H9 (cell line): ENCODE results near the gene MAML1. TPM values are rescaled to one million over a fixed set of nuclear protein-coding genes. Genes with fewer than 3 reads are reported as not detected.

Source experiments
- DNase-seq: peaks from one replicate; pipeline ENCODE4 v3.0.0-alpha.2; 2017
- H2AFZ ChIP-seq: one replicate; pipeline ENCODE4 v1.6.1; 2013; ENCODE audit warnings: mild to moderate bottlenecking, low read length, control low read depth, moderate library complexity
- H2AK5ac ChIP-seq: 2 replicates; pipeline ENCODE4 v1.6.1; 2013; ENCODE audit warnings: low read length, control low read depth, mixed read lengths; ENCODE audit not compliant: insufficient read length
- H2BK120ac ChIP-seq: one replicate; pipeline ENCODE4 v1.6.1; 2013; ENCODE audit warnings: low read depth, mild to moderate bottlenecking, low read length, control low read depth, inconsistent platforms; ENCODE audit not compliant: poor library complexity, severe bottlenecking
- H2BK12ac ChIP-seq: 2 replicates; pipeline ENCODE4 v1.6.1; 2013; ENCODE audit warnings: low read length, control low read depth, mixed read lengths, low read depth; ENCODE audit not compliant: insufficient read length
- H2BK15ac ChIP-seq: 2 replicates; pipeline ENCODE4 v1.6.1; 2013; ENCODE audit warnings: low read depth, low read length, control low read depth
- H2BK20ac ChIP-seq: one replicate; pipeline ENCODE4 v1.6.1; 2013; ENCODE audit warnings: low read depth, mild to moderate bottlenecking, low read length, control low read depth, inconsistent platforms; ENCODE audit not compliant: poor library complexity, severe bottlenecking
- H2BK5ac ChIP-seq: 2 replicates; pipeline ENCODE4 v1.6.1; 2013; ENCODE audit warnings: low read length, control low read depth, mixed read lengths; ENCODE audit not compliant: insufficient read length
- H3K14ac ChIP-seq: 2 replicates; pipeline ENCODE4 v1.6.1; 2013; ENCODE audit warnings: low read length, control low read depth; ENCODE audit not compliant: insufficient read depth
- H3K18ac ChIP-seq: 2 replicates; pipeline ENCODE4 v1.6.1; 2013; ENCODE audit warnings: low read depth, mild to moderate bottlenecking, mixed read lengths, low read length, control low read depth; ENCODE audit not compliant: insufficient read length
- H3K23ac ChIP-seq: 2 replicates; pipeline ENCODE4 v1.6.1; 2013; ENCODE audit warnings: low read length, control low read depth, mixed read lengths, low read depth; ENCODE audit not compliant: insufficient read length
- H3K23me2 ChIP-seq: 2 replicates; pipeline ENCODE4 v1.6.1; 2013; ENCODE audit warnings: low read depth, mild to moderate bottlenecking, mixed read lengths, low read length, control low read depth; ENCODE audit not compliant: insufficient read length, poor library complexity, severe bottlenecking
- H3K27ac ChIP-seq: 2 replicates; pipeline ENCODE4 v1.5.1; 2013; ENCODE audit warnings: low read length, control low read depth, mixed read lengths, low read depth; ENCODE audit not compliant: insufficient read length
- H3K27me3 ChIP-seq: 2 replicates; pipeline ENCODE4 v1.6.1; 2013; ENCODE audit warnings: low read length, control low read depth, inconsistent platforms; ENCODE audit not compliant: insufficient read depth
- H3K4ac ChIP-seq: 2 replicates; pipeline ENCODE4 v1.6.1; 2013; ENCODE audit warnings: low read depth, mild to moderate bottlenecking, control low read depth, inconsistent platforms, low read length, moderate library complexity
- H3K4me1 ChIP-seq: 2 replicates; pipeline ENCODE4 v1.6.1; 2013; ENCODE audit warnings: low read length, control low read depth, inconsistent platforms; ENCODE audit not compliant: insufficient read depth
- H3K4me2 ChIP-seq: 2 replicates; pipeline ENCODE4 v1.6.1; 2013; ENCODE audit warnings: low read length, control low read depth, mixed read lengths; ENCODE audit not compliant: insufficient read length, insufficient read depth
- H3K56ac ChIP-seq: 2 replicates; pipeline ENCODE4 v1.6.1; 2013; ENCODE audit warnings: low read depth, mild to moderate bottlenecking, mixed read lengths, low read length, control low read depth; ENCODE audit not compliant: insufficient read length
- H3K79me1 ChIP-seq: 2 replicates; pipeline ENCODE4 v1.6.1; 2013; ENCODE audit warnings: low read depth, mild to moderate bottlenecking, moderate library complexity, low read length, control low read depth, inconsistent platforms; ENCODE audit not compliant: insufficient read depth, poor library complexity, severe bottlenecking
- H3K79me2 ChIP-seq: 2 replicates; pipeline ENCODE4 v1.6.1; 2013; ENCODE audit warnings: low read length, control low read depth, inconsistent platforms; ENCODE audit not compliant: insufficient read depth
- H3K9ac ChIP-seq: 2 replicates; pipeline ENCODE4 v1.6.1; 2013; ENCODE audit warnings: low read length, control low read depth, mixed read lengths; ENCODE audit not compliant: insufficient read length; ENCODE audit errors: extremely low read depth
- H3K9me3 ChIP-seq: one replicate; pipeline ENCODE4 v1.6.1; 2013; ENCODE audit warnings: low read depth, low read length, inconsistent platforms; ENCODE audit not compliant: control insufficient read depth
- H3T11ph ChIP-seq: one replicate; pipeline ENCODE4 v1.6.1; 2013; ENCODE audit warnings: mild to moderate bottlenecking, low read length, control low read depth, inconsistent platforms
- H4K20me1 ChIP-seq: one replicate; pipeline ENCODE4 v1.6.1; 2013; ENCODE audit not compliant: control insufficient read depth, insufficient read length, insufficient read depth
- H4K5ac ChIP-seq: 2 replicates; pipeline ENCODE4 v1.6.1; 2013; ENCODE audit warnings: low read depth, mild to moderate bottlenecking, mixed read lengths, low read length, control low read depth; ENCODE audit not compliant: insufficient read length
- H4K8ac ChIP-seq: replicated peaks from 2 replicates; pipeline ENCODE4 v1.6.1; 2013; ENCODE audit warnings: low read length, control low read depth, mixed read lengths, low read depth; ENCODE audit not compliant: insufficient read length
- H4K91ac ChIP-seq: 2 replicates; pipeline ENCODE4 v1.6.1; 2013; ENCODE audit warnings: low read depth, mild to moderate bottlenecking, moderate library complexity, mixed read lengths, low read length, control low read depth; ENCODE audit not compliant: insufficient read length
- H3K27ac Mint-ChIP-seq, 3 experiments: 2 replicates in 2 of 3; 3 replicates in 1 of 3; pipeline ENCODE4 v1.8.0; 2020 to 2021; ENCODE audit warnings: mixed read lengths in 3 of 3, mild to moderate bottlenecking in 1 of 3, moderate library complexity in 1 of 3
- H3K27me3 Mint-ChIP-seq: 2 replicates; pipeline ENCODE4 v1.8.0; 2021; ENCODE audit warnings: low read depth, mild to moderate bottlenecking, moderate library complexity, mixed read lengths
- H3K36me3 Mint-ChIP-seq, 3 experiments: 2 replicates in 2 of 3; 3 replicates in 1 of 3; pipeline ENCODE4 v1.8.0; 2020 to 2021; ENCODE audit warnings: low read depth in 3 of 3, mixed read lengths in 3 of 3; ENCODE audit not compliant: insufficient read depth in 1 of 3
- H3K4me1 Mint-ChIP-seq, 2 experiments: 2 replicates each; pipeline ENCODE4 v1.8.0; 2020; ENCODE audit warnings: mixed read lengths in 2 of 2
- H3K4me3 Mint-ChIP-seq, 2 experiments: 2 replicates in 1 of 2; 3 replicates in 1 of 2; pipeline ENCODE4 v1.8.0; 2020 to 2021; ENCODE audit warnings: mild to moderate bottlenecking in 2 of 2, mixed read lengths in 2 of 2, moderate library complexity in 1 of 2
- H3K9me3 Mint-ChIP-seq, 2 experiments: 2 replicates in 1 of 2; 3 replicates in 1 of 2; pipeline ENCODE4 v1.8.0; 2020; ENCODE audit warnings: mild to moderate bottlenecking in 2 of 2, mixed read lengths in 2 of 2, moderate library complexity in 1 of 2
- CTCF ChIP-seq: fragments of 200-600 bp; sonication (generic); conservative IDR thresholded peaks from 3 replicates; pipeline ENCODE4 v1.8.0; 2021; ENCODE audit warnings: antibody characterized with exemption, mild to moderate bottlenecking
- WGBS: extraction: QIAGEN DNeasy Blood & Tissue Kit; methylation state at CpG from one replicate; pipeline ENCODE4 v1.1.7; 2013; ENCODE audit warnings: missing lambda C conversion rate, low lambda C conversion rate, mixed read lengths; ENCODE audit not compliant: insufficient read length; ENCODE audit errors: extremely low coverage; 5-methylcytosine and 5-hydroxymethylcytosine counted together
- total RNA-seq: library from RNA; stranded (reverse); gene quantifications from 2 replicates; pipeline ENCODE4 v1.2.1, GENCODE V29; 2021

Gene MAML1
- total RNA-seq, 1 experiment from 2014 or later = 50.8 TPM

- Histone ChIP-seq H3K18ac (no peak overlapping the region), H3K23me2 (peaks cover 5% of the 10 kb centered on the region), H4K8ac (no peak overlapping the region), H3K4ac (no peak overlapping the region), H2AFZ (no peak overlapping the region), H2BK120ac (no peak overlapping the region), H3K9ac (no peak overlapping the region), H4K91ac (no peak overlapping the region), H4K5ac (no peak overlapping the region), H4K20me1 (no peaks in the 10 kb centered on the region), H2BK5ac (no peak overlapping the region), H3K9me3 (no peaks in the 10 kb centered on the region), H3K79me2 (no peaks in the 10 kb centered on the region; the same call in 1 of the 2 replicates), H3K4me2 (no peak overlapping the region), H3K27me3 (no peaks in the 10 kb centered on the region), H3K56ac (no peak overlapping the region), H2BK12ac (no peak overlapping the region), H3T11ph (no peak overlapping the region), H3K14ac (no peak overlapping the region), H3K4me1 (no peaks in the 10 kb centered on the region), H3K27ac (no peak overlapping the region), H2BK15ac (no peak overlapping the region), H2AK5ac (no peak overlapping the region), H3K23ac (no peak overlapping the region), H2BK20ac (no peak overlapping the region), H3K79me1 (peaks cover 5% of the 10 kb centered on the region)
- H3K4me3 Mint-ChIP-seq = no peak overlapping the region
- H3K27me3 Mint-ChIP-seq = peaks cover 4% of the 10 kb centered on the region
- no peaks in the 10 kb centered on the region for H3K9me3 Mint-ChIP-seq
- no peak for TF ChIP-seq CTCF
- WGBS = no CpG with 5 or more reads among the region's 12 CpGs
- no peak for DNase-seq
- H3K36me3 Mint-ChIP-seq = peaks cover 21 to 45% (median 38%) of the 10 kb centered on the region in 3 experiments; a peak in 6 of 7 replicates
- peaks cover 33 to 39% of the 10 kb centered on the region in 2 experiments for H3K4me1 Mint-ChIP-seq
- no peak overlapping the region for H3K27ac Mint-ChIP-seq
These were observed 68.1 kb downstream of the MAML1 start for GRCh38 chr5:179800696-179801201.
